ENCODE measurements around the gene MBD5.
A peak's percentile ranks its signal among the peaks of the same experiment; 100 is the strongest.
"Not testable (repeated sequence)": the region's sequence is repeated elsewhere in the genome, so short reads cannot be mapped to it uniquely, and the experiment has no call there.

Gene MBD5

DNA sequence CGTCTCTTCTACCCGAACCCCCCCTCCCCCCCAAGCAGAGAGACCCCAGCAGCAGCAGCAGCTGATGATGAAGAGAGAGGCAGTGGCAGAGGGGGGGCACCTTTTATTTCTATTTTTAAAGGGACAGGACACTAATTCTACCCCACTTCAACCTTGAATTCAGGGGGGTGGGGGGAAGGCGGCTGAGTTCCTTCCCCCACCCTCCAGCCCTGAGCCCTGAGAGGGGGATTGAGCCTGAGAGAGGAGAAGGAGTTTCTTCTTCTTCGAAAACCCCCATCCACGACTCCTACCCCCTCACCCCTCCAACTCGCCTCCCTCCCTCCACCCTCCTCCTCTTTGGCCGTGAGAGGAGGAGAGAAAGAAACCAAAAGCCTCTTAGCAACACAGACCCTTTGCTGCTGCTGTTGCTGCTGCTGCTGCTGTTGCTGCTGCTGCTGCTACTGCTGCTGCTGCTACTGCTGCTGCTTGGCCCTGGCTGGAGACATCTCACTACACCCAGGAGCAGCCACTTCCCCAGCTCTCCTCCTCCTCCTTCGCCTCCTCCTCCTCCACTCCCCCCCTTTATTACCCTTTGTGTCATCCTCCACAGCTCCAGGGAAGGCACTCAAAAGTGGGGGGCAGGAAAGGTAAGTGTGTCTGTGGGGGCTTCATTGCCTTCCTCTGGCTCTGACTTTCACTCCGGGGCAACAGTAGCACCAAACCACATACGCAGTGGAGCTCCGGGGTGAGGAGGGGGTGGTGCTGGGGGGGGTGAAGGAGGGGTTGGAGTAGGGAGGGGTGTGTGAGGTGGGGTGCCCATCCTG lies at the start of gene MBD5:
Gene MBD5 (plus strand): TSS at position 33 of the 803 bp plus-strand sequence.
- H3K27ac Mint-ChIP-seq = peak within 1 kb of the TSS; percentile 99
- H3K4me1 Mint-ChIP-seq (ENCODE audit: low read depth) = peaks cover 35% of the 10 kb centered on the region
- no peaks in the 10 kb centered on the region for H3K9me3 Mint-ChIP-seq
- H3K4me3 Mint-ChIP-seq = peak within 1 kb of the TSS; percentile 100
- no peaks in the 10 kb centered on the region for H3K27me3 Mint-ChIP-seq (ENCODE audit: low read depth)
- peaks cover 7% of the 10 kb centered on the region for H3K36me3 Mint-ChIP-seq (ENCODE audit: low read depth)

DNA sequence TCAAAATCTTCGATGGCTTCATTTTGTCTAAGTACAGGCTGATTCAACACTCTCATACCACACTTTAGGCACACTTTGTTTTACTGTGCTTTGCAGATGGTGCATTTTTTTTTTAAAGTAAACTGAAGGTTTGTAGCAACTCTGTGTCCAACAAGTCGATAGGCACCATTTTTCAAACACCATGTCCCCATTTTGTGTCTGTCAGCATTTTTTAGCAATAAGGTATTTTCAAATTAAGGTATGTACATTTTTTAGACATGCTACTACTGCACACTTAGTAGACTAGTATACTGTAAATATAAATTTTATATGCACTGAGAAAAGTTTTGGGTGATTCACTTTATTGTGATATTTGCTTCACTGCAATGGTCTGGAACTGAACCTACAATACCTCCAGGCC lies 44.8 kb upstream of the MBD5 start:
- no peak overlapping the region for H3K4me3 Mint-ChIP-seq
- peaks cover 10% of the 10 kb centered on the region for H3K36me3 Mint-ChIP-seq (ENCODE audit: low read depth)
- H3K9me3 Mint-ChIP-seq = no peaks in the 10 kb centered on the region
- H3K27ac Mint-ChIP-seq = no peak overlapping the region
- no peaks in the 10 kb centered on the region for H3K27me3 Mint-ChIP-seq (ENCODE audit: low read depth)
- H3K4me1 Mint-ChIP-seq (ENCODE audit: low read depth) = peaks cover 7% of the 10 kb centered on the region

DNA sequence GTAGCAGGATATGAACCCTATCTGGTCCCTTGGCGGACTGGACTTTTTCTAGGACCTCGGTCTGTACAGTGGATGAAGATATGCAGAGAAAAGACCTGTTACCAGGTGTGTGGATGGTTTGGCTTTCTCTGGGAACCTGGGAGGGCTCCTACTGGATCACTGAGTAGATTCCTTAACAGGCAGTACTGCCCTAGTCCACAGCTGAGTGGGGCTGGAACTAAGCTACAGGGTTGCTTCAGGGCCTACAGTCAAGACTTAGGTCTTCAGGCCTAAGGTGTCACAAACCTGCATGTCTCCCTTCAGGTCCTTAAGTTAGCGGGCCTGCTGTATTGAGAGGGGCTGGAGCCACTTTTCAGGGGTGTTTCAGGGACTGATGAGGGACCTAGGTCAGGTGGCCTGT lies 43.2 kb upstream of the MBD5 start:
- Mint-ChIP-seq H3K4me1 (ENCODE audit: low read depth) (peaks cover 9% of the 10 kb centered on the region), H3K36me3 (ENCODE audit: low read depth) (peaks cover 5% of the 10 kb centered on the region), H3K27ac (no peak overlapping the region), H3K27me3 (ENCODE audit: low read depth) (no peaks in the 10 kb centered on the region), H3K9me3 (no peaks in the 10 kb centered on the region), H3K4me3 (no peak overlapping the region)

DNA sequence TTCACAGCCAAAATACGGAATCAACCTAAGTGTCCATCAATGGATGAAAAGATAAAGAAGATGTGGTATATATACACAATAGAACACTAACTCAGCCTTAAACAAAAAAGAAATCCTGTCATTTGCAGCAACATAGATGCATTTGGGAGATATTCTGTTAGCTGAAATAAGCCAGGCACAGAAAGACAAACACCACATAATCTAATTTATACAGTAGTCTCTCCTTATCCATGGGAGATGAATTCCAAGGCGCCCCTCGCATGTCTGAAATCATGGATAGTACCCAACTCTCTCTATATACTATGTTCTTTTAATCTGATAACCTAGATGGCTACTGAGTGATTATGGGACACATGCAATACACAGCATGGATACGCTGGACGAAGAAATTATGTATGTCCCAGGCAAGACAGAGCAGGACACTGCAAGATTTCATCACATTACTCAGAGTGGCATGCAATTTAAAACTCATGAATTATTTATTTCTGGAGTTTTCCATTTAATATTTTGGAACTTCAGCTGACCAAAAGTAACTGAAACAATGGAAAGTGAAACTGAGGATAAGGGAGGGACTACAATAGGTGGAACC lies 39.9 kb upstream of the MBD5 start:
- no peak overlapping the region for H3K27ac Mint-ChIP-seq
- no peaks in the 10 kb centered on the region for H3K27me3 Mint-ChIP-seq (ENCODE audit: low read depth)
- peaks cover 2% of the 10 kb centered on the region for H3K36me3 Mint-ChIP-seq (ENCODE audit: low read depth)
- no peaks in the 10 kb centered on the region for H3K9me3 Mint-ChIP-seq
- no peak overlapping the region for H3K4me3 Mint-ChIP-seq
- H3K4me1 Mint-ChIP-seq (ENCODE audit: low read depth) = peaks cover 15% of the 10 kb centered on the region

DNA sequence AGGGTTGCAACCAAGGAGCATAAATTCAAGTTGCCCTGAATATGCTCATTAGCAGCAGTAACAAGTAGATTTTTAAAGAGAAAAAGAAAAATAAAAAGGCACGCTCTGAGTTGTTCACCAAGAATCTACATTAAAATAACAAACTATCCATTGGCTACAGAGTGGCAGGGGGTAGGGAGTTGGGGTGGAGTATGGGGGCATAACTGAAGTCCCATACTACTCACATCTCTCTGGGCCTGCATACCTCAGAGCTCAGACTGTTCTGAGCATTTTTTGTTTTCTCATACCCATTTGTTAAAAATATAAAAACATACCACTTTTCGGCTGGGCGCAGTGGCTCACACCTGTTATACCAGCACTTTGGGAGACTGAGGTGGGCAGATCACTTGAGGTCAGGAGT lies 31.8 kb upstream of the MBD5 start:
- no peak overlapping the region for H3K27ac Mint-ChIP-seq
- H3K4me3 Mint-ChIP-seq = no peak overlapping the region
- no peaks in the 10 kb centered on the region for H3K9me3 Mint-ChIP-seq
- H3K4me1 Mint-ChIP-seq (ENCODE audit: low read depth) = peaks cover 4% of the 10 kb centered on the region
- H3K36me3 Mint-ChIP-seq (ENCODE audit: low read depth) = peaks cover 2% of the 10 kb centered on the region
- H3K27me3 Mint-ChIP-seq (ENCODE audit: low read depth) = no peaks in the 10 kb centered on the region

DNA sequence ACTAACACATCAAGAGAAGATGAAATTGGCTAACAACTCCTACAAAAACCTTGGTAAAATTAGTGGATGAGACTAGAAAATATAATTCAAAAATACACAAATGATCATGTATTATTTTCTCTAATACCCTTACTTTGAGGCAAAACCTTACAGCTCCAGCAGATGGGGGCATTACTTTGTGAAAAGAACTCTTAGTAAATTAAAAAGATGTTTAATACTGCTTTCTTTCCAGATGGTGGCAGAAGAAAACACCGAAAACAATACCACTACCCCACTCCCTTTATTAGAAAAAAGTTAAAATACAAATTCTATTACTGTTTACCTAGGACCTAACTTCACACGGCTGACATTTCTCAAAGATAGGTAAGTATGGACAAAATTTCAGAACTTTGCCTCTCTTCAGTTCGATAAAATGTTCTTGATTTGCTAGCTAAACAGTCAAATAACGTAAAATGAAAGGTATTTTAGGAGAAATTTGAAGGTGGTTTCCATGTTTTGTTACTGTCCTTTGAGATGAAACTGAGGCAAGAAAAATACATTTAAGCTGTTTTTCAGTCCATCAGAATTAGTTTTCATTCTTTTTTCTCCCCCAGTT lies 31.0 kb upstream of the MBD5 start:
- H3K27ac Mint-ChIP-seq = no peak overlapping the region
- peaks cover 6% of the 10 kb centered on the region for H3K36me3 Mint-ChIP-seq (ENCODE audit: low read depth)
- no peaks in the 10 kb centered on the region for H3K27me3 Mint-ChIP-seq (ENCODE audit: low read depth)
- H3K4me3 Mint-ChIP-seq = no peak overlapping the region
- peaks cover 4% of the 10 kb centered on the region for H3K4me1 Mint-ChIP-seq (ENCODE audit: low read depth)
- no peaks in the 10 kb centered on the region for H3K9me3 Mint-ChIP-seq

DNA sequence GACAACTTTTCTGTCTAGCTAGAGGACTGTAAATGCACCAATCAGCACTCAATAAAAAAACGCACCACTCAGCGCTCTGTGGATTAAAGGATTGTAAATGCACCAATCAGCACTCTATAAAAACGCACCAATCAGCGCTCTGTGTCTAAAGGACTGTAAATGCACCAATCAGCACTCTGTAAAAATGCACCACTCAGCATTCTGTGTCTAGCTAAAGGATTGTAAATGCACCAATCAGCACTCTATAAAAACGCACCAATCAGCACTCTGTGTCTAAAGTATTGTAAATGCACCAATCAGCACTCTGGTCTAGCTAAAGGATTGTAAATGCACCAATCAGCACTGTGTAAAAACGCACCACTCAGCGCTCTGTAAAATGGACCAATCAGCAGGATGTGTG lies 25.9 kb upstream of the MBD5 start:
- H3K36me3 Mint-ChIP-seq (ENCODE audit: low read depth) = peaks cover 17% of the 10 kb centered on the region
- not testable (repeated sequence) for H3K4me3 Mint-ChIP-seq; H3K9me3 Mint-ChIP-seq; H3K27ac Mint-ChIP-seq; H3K4me1 Mint-ChIP-seq (ENCODE audit: low read depth); H3K27me3 Mint-ChIP-seq (ENCODE audit: low read depth)

DNA sequence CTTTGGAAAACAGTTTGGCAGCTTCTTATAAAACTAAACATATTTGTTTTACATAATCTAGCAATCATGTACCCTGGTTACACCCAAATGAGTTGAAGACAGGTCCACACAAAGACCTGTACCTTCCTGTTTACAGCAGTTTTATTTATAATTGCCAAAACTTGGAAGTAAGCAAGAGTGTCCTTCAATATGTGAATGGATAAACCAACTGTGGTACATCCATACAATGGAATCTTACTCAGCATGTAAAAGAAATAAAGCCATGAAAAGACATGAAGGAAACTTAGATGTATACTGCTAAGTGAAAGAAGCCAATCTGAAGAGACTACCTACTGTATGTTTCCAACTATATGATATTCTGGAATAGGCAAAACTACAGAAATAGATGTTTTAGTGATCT lies 24.1 kb upstream of the MBD5 start:
- H3K9me3 Mint-ChIP-seq = peaks cover 12% of the 10 kb centered on the region
- H3K4me3 Mint-ChIP-seq = no peak overlapping the region
- H3K27ac Mint-ChIP-seq = no peak overlapping the region
- H3K36me3 Mint-ChIP-seq (ENCODE audit: low read depth) = peaks cover 21% of the 10 kb centered on the region
- peaks cover 8% of the 10 kb centered on the region for H3K4me1 Mint-ChIP-seq (ENCODE audit: low read depth)
- no peaks in the 10 kb centered on the region for H3K27me3 Mint-ChIP-seq (ENCODE audit: low read depth)

DNA sequence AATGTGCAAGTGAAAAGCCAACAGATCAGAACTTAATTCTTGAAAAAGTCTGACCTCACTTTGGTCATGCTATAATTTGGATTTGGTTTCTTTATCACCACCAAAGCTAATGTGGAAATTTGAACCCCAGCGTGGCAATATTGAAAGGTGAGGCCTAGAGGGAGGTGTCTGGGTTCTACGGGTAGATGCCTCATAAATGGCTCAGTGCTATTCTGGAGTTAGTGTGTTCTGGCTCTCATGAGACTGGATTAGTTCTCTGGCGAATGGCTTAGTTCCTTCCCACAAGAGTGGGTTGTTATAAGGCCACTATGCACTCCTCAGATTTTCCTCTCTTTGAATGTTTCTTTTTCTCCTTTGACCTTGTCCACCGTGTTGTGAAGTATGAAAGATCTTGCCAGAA lies 22.7 kb upstream of the MBD5 start:
- no peaks in the 10 kb centered on the region for H3K27me3 Mint-ChIP-seq (ENCODE audit: low read depth)
- H3K4me1 Mint-ChIP-seq (ENCODE audit: low read depth) = peaks cover 4% of the 10 kb centered on the region
- H3K36me3 Mint-ChIP-seq (ENCODE audit: low read depth) = peaks cover 30% of the 10 kb centered on the region
- H3K27ac Mint-ChIP-seq = no peak overlapping the region
- peaks cover 26% of the 10 kb centered on the region for H3K9me3 Mint-ChIP-seq
- no peak overlapping the region for H3K4me3 Mint-ChIP-seq

DNA sequence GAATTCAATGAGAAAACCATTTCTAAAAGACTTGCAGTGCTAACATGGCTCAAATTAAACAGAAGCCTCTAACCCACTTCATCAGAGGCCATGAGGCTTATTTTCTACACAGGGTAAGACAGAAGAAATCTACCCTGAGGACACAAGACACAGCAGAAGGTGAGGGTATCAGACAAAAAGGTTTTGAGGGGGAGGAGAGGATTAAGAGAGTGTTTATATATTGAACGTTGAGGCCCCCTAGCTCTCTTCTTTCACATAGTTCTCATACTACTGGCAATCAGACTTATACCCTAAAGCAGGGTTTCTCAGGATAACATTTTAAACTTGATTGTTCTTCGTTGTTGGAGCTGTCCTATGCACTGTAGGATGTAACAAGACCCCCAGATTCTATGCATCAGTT lies 21.8 kb upstream of the MBD5 start:
- H3K27ac Mint-ChIP-seq = no peak overlapping the region
- H3K4me1 Mint-ChIP-seq (ENCODE audit: low read depth) = peaks cover 4% of the 10 kb centered on the region
- H3K36me3 Mint-ChIP-seq (ENCODE audit: low read depth) = peaks cover 33% of the 10 kb centered on the region

DNA sequence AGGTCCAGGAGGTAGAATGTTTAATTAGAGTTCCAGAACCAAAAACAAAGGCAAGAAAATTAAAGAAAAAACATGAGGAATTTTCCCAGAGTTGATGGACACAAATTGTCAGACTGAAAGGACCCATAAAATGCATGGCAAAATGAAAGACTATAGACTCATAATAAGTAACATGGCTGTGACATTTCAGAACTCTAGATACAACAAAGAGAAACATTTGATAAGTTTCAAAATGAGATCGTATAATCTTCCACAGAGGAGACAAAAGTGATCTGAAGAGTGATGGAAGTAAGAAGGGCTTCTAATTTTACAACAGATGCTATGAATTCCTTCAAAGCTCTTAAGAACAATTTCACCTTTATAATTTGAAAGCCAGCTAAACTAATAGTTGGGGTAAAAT lies 20.8 kb upstream of the MBD5 start:
- H3K36me3 Mint-ChIP-seq (ENCODE audit: low read depth) = peaks cover 31% of the 10 kb centered on the region
- H3K4me3 Mint-ChIP-seq = no peak overlapping the region
- H3K27ac Mint-ChIP-seq = no peak overlapping the region
- H3K9me3 Mint-ChIP-seq = peaks cover 40% of the 10 kb centered on the region
- peaks cover 4% of the 10 kb centered on the region for H3K4me1 Mint-ChIP-seq (ENCODE audit: low read depth)
- no peaks in the 10 kb centered on the region for H3K27me3 Mint-ChIP-seq (ENCODE audit: low read depth)

More for the DNA sequence above, 21.8 kb upstream of the MBD5 start:
- Mint-ChIP-seq H3K4me3 (no peak overlapping the region), H3K9me3 (peaks cover 35% of the 10 kb centered on the region), H3K27me3 (ENCODE audit: low read depth) (no peaks in the 10 kb centered on the region)

DNA sequence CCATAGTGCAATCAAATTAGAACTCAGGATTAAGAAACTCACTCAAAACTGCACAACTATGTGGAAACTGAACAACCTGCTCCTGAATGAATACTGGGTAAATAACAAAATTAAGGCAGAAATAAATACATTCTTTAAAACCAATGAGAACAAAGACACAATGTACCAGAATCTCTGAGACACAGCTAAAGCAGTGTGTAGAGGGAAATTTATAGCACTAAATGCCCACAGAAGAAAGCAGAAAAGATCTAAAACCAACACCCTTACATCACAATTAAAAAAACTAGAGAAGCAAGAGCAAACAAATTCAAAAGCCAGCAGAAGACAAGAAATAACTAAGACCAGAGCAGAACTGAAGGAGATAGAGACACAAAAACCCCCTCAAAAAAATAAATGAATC lies 18.5 kb upstream of the MBD5 start:
- Mint-ChIP-seq H3K36me3 (ENCODE audit: low read depth) (peaks cover 28% of the 10 kb centered on the region), H3K9me3 (peaks cover 33% of the 10 kb centered on the region)
- H3K27me3 Mint-ChIP-seq (ENCODE audit: low read depth); H3K4me1 Mint-ChIP-seq (ENCODE audit: low read depth); H3K4me3 Mint-ChIP-seq; H3K27ac Mint-ChIP-seq: not testable (repeated sequence)

DNA sequence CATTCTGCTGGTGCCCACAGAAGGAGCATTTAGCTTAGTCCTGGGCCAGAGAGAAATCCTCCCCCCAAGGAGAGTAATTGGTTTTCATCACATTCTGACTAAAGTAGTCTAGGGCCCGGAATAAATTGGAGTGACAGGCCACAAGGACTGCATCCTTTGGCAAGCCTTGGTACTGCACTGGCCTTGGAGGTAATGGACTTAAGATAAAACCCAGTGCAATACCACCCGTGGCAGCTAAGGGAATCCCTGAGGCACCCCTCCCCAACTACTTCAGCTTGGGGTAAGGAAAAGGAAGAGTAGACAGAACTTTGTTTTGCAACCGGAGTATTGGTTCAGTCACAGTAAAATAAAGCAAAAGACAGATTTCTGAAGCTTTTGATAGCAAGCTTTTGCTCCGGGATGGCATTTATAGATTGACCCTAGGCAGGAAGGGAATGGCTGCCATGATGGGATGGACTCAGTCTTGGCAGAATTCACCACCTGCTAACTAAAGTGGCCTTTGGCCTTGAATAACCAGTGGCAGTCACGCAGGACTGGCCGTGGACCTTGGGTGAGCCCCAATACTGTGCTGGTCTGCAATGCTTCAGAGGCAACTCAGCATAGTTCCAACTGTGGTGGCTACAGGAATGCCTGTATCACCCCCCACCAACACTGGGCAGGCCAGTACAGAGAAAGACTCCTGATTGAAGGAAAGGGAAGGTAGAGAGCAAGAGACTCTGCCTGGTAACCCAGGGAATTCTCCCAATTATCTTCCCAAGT lies 14.5 kb upstream of the MBD5 start:
- Mint-ChIP-seq H3K36me3 (ENCODE audit: low read depth) (peaks cover 30% of the 10 kb centered on the region), H3K4me3 (no peak overlapping the region), H3K4me1 (ENCODE audit: low read depth) (no peaks in the 10 kb centered on the region), H3K27me3 (ENCODE audit: low read depth) (no peaks in the 10 kb centered on the region), H3K9me3 (peaks cover 45% of the 10 kb centered on the region), H3K27ac (no peak overlapping the region)

DNA sequence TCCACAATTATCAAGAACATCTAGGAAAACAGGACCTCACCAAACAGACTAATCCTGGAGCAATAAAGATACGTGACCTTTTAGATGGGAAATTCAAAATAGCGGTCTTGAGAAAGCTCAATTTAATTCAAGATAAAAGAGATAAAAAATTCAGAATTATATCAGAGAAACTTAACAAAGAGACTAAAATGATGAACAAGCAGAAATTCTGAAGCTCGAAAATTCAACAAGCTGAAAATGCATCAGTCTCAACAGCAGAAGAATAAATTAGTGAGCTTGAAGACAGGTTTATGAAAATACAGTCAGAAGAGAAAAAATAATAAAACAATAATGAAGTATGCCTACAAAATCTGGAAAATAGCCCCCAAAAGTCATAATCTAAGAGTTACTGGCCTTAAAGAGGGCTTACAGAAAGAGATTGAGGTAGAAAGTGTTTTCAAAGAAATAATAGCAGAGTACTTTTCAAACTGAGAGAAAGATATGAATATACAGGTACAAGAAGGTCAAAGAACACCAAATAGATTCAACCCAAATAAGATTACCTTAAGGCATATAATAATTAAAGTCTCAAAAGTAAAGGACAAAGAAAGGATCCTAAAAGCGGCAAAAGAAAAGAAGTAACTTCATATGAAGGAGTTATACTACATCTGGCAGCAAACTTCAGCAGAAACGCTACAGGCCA lies 13.5 kb upstream of the MBD5 start:
- Mint-ChIP-seq H3K36me3 (ENCODE audit: low read depth) (peaks cover 22% of the 10 kb centered on the region), H3K4me1 (ENCODE audit: low read depth) (no peaks in the 10 kb centered on the region), H3K4me3 (no peak overlapping the region), H3K27me3 (ENCODE audit: low read depth) (no peaks in the 10 kb centered on the region), H3K9me3 (peaks cover 36% of the 10 kb centered on the region), H3K27ac (no peak overlapping the region)
